GDM1 (cell line): Measurements from ENCODE around the gene DDIT3.
"Not testable (repeated sequence)": the region's sequence is repeated elsewhere in the genome, so short reads cannot be mapped to it uniquely, and the experiment has no call there.

Experiments used
- DNase-seq: peaks from one replicate; lab custom pipeline; 2025; lab: John Stamatoyannopoulos, UW

Gene DDIT3

DNA sequence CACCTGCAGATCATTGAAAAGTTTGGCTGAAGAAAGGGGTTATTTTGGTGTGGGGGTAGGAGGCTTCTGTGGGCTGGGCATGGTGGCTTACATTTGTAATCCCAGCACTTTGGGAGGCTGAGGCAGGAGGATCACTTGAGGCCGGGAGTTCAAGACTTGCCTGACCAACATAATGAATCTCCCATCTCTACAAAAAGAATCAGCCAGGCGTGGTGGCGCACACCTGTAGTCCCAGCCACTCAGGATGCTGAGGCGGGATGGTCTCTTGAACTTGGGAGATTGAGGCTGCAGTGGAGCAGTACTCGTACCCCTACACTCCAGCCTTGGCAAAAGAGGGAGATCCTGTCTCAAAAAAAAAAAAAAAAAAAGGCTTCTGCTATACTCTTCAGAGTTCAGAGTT lies 7.0 kb downstream of the DDIT3 start:
- no peak for DNase-seq

DNA sequence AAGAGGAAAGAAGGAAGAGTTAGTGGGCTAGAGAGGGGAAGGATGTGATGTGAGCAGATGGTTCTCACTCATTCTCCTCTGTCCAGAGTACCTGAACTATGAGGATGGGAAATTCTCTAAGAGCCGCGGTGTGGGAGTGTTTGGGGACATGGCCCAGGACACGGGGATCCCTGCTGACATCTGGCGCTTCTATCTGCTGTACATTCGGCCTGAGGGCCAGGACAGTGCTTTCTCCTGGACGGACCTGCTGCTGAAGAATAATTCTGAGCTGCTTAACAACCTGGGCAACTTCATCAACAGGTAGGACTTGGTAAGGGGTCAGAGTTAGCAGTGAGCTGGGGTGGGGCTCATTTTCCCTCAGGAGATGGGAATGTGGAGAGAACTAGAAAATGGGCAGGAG lies 7.6 kb downstream of the DDIT3 start:
- DNase-seq, result no peak

DNA sequence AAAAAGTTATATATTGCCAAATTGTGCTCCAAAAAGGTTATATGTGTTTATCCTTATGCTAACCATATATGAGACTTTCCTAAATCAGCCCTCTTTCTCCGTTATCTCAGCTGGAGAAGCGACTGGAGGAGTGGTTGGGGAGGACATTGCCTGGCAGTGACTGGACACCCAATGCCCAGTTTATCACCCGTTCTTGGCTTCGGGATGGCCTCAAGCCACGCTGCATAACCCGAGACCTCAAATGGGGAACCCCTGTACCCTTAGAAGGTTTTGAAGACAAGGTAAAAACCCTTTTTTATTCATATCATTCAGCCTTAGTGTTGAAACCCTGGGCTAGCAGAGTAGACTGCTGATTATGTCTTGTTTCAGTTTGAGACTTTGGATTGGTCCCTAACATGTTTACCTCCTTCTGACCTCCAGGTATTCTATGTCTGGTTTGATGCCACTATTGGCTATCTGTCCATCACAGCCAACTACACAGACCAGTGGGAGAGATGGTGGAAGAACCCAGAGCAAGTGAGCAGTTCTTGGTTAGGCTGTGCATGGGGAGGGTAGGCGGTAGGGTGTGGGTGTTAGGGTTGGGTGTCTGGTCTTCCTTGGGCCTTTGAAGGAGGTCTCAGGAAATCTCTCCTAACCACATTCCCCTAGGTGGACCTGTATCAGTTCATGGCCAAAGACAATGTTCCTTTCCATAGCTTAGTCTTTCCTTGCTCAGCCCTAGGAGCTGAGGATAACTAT lies 8.6 kb downstream of the DDIT3 start:
- no peak for DNase-seq

DNA sequence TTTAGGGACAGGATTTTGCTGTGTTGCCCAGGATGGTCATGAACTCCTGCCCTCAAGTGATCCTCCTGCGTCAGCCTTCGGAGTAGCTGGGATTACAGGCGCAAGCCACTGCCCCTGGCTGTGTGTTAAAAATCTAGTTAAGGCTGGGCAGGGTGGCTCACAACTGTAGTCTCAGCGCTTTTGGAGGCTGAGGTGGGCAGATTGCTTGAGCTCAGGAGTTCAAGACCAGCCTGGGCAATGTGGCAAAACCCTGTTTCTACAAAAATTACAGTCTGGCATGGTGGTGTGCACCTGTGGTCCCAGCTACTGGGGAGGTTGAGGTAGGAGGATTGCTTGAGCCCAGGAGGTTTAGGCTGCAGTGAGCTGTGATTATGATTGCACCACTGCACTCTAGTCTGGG lies 9.2 kb downstream of the DDIT3 start:
- DNase-seq, result no peak

DNA sequence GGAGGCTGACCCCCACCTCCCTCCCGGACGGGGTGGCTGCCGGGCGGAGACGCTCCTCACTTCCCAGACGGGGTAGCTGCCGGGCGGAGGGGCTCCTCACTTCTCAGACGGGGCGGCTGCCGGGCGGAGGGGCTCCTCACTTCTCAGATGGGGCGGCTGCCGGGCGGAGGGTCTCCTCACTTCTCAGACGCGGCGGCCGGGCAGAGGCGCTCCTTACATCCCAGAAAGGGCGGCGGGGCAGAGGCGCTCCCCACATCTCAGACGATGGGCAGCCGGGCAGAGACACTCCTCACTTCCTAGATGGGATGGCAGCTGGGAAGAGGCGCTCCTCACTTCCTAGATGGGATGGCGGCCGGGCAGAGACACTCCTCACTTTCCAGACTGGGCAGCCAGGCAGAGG lies 12.5 kb downstream of the DDIT3 start:
- not testable (repeated sequence) for DNase-seq

DNA sequence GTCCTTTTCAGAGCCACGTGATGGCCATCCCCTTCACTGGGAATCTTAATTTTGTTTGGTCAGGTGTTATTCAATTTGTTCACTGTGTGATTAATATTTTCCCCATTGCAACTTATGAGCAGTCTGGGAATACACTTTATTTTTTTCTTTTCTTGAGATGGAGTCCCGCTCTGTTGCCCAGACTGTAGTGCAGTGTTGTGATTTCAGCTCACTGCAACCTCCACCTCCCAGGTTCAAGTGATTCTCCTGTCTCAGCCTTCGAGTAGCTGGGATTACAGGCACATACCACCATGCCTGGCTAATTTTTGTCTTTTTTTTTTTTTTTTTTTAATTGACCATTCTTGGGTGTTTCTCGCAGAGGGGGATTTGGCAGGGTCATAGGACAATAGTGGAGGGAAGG lies 13.8 kb downstream of the DDIT3 start:
- not testable (repeated sequence) for DNase-seq

DNA sequence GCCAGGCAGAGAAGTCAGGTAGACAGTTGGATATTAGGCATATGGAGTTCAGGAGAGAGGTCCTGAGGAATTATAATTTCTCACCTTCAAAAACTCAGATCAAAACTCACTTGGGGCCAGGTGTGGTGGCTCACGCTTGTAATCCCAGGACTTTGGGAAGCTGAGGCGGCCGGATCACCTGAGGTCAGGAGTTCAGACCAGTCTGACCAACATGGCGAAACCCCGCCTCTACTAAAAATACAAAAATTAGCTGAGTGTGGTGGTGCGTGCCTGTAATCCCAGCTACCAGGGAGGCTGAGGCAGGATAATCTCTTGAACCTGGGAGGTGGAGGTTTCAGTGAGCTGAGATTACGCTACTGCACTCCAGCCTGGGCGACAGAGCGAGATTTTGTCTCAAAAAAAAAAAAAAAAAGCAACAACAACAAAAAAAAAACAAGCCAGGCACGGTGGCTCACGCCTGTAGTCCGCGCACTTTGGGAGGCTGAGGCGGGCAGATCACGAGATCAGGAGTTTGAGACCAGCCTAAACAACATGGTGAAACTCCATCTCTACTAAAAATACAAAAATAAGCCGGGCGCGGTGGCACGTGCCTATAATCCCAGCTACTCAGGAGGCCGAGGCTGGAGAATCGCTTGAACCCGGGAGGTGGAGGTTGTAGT lies 17.9 kb downstream of the DDIT3 start:
- not testable (repeated sequence) for DNase-seq

DNA sequence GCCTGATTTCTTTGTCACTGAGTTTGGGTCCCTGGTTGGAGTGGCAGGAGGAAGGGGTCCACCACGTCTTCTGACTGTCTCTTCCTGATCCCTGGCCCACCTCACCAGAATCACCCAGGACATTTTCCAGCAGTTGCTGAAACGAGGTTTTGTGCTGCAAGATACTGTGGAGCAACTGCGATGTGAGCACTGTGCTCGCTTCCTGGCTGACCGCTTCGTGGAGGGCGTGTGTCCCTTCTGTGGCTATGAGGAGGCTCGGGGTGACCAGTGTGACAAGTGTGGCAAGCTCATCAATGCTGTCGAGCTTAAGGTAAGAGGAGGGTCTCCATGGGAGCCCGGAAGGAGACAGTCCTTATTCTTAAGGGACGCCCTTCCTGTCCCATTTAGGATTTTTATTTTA lies 20.1 kb downstream of the DDIT3 start:
- no peak for DNase-seq

DNA sequence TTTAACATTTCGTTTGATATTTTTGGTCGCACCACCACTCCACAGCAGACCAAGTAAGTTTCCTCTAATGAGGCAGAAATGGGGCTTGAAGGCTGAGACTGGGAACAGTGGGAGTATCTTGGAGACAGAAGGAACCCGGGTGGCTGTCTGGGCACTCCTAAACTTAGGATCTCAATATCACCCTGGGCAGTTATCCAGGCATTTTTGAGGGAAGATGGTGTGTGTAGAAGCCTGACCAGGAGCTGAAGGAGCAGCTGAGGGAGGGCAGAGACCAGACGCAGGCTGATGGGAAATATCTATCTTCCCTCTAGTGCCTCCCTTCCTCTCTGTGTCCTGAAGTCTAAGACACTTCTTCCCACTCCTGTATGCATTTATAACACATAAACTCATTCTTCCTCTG lies 21.7 kb downstream of the DDIT3 start:
- no peak for DNase-seq

DNA sequence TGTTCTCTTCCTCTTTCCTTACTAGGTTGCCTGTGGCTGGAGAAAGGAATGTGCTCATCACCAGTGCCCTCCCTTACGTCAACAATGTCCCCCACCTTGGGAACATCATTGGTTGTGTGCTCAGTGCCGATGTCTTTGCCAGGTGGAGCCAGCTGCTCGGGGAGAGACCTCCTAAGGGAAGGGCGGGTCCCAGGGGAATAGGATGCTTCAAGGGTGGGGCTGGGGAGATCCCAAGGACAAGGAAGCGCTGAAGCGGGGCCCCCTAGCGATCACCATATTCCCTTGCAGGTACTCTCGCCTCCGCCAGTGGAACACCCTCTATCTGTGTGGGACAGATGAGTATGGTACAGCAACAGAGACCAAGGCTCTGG lies 22.2 kb downstream of the DDIT3 start:
- no peak for DNase-seq

DNA sequence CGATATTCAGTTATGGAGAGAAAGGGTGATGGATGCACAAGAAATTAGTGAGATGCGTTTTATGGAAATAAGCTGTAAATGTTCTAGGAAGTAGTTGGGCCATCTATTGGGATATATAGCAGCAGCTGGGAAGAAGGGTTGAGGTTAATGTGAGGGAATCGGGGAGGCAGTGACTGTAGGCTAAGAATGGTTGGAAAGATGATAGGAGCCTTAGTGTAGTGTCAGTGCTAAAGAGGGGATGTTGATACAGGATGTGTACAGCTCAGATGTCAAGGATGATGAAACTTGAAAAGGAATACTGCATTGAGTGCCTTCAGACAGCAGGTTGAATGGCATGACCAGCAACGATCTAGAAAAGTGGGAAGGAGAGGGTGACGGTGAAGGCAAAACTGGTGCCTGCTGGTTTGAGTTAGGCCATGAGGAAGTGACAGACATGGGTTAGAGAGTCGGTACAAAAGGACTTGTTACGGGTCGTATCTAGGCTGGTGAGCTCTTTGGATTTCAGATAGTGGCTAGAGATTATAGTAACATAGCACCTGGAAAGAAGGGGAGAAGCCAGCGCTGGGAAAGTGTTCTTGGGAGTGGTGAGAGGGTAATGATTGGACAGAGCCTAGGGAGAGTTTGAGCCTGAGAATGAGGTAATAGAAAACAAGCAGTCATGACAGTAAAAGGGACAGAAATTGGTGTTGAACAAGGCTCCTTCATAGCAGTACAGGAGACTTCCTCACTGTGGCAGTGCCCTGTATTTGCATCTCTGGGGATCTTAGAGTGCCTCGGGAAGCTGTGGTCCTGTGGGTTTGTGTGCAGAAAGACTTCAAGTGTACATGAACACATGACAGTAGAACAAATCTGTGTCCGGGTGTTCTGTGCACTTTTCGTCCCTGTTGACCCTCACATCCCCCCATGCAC lies 22.8 kb downstream of the DDIT3 start:
- no peak for DNase-seq

DNA sequence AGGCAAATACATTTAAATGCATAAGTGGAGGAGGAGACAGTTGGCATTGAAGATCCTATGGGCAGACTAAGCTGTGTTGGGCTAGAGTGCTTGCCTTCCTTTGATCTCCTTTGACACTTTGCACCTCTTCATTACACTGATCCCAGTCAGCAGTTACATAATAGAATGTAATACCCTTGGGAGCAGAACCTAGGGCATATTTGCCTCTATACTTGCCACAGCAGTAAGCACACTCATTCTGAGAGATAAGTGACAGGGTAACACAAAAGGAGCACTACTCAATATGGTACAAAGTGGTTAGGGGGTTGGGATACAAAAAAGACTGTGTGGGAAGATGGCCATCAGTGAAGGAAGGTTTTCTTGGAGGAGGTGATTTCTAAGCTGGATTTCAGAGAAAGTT lies 23.5 kb downstream of the DDIT3 start:
- no peak for DNase-seq

DNA sequence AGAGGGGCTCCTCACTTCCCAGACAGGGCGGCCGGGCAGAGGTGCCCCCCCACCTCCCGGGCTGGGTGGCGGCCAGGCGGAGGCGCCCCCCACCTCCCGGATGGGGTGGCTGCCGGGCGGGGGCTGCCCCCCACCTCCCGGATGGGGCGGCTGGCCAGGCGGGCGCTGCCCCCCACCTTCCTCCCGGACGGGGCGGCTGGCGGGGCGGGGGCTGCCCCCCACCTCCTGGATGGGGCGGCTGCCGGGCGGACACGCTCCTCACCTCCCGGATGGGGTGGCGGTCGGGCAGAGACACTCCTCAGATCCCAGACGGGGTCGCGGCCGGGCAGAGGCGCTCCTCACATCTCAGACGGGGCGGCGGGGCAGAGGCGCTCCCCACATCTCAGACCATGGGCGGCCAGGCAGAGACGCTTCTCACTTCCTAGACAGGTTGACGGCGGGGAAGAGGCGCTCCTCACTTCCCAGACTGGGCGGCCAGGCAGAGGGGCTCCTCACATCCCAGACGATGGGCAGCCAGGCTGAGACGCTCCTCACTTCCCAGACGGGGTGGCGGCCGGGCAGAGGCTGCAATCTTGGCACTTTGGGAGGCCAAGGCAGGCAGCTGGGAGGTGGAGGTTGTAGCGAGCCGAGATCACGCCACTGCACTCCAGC lies 25.1 kb downstream of the DDIT3 start:
- not testable (repeated sequence) for DNase-seq

DNA sequence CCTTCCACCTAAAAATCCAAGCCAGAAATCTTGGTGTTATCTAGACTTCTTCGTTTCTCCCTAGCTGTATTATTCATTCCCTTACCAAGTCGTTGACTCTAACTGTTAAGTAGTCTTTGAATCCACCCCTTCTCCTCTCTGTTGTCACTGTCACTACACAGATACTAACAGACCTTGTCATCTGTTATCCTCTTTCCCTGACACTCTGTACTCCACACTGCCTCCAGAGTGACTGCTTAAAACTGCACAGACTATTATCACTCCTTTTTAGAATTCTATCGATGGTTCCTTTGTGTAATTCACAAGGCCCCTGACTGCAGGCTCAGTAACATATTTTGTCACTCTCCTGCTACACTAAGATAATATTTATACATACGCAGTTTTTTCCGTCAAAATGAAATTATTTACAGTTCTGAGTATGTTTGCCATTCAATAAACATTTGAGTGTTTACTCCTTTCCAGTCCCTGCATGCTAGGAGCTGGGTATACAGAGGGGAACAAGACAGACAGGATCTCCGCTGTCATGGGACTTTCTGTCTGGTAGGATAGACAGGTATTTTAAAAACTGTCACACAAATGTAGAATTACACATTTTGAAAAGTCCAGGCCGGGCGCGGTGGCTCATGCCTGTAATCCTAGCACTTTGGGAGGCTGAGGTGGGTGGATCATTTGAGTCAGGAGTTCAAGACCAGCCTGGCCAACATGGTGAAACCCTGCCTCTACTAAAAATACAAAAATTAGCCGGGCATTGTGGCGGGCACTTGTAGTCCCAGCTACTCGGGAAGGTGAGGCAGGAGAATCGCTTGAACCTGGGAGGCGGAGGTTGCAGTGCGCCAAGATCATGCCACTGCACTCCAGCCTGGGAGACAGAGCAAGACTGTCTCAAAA lies 28.7 kb downstream of the DDIT3 start:
- no peak for DNase-seq

DNA sequence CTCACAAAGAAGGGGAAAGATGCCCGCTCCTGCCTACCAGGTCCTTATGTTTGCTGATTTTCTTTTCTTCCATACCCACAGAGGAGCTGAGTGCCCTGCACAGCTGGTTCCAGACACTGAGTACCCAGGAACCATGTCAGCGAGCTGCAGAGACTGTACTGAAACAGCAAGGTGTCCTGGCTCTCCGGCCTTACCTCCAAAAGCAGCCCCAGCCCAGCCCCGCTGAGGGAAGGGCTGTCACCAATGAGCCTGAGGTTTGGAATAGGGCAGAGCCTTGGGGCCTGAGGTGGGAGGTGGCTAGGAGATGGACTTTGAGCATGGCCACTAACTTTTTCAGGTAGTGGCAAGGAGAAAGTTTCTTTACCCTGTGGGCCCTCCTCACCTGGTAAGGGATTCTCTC lies 30.2 kb downstream of the DDIT3 start:
- DNase-seq, result no peak

DNA sequence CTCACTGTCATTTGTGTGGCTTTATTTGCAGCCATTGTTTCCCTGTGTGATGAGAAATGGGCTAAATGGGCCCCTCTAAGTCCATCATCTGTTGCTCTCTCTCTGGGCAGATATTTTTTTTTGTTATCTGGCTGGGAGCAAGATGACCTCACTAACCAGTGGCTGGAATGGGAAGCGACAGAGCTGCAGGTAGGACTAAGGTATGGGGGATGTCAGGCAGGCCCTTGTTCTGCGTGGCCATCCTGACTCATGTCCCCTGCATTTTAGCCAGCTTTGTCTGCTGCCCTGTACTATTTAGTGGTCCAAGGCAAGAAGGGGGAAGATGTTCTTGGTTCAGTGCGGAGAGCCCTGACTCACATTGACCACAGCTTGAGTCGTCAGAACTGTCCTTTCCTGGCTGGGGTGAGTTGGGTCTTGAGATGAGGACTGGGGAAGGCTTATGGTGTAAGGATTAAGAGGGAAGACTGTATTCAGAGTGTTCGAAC lies 31.1 kb downstream of the DDIT3 start:
- DNase-seq, result no peak

DNA sequence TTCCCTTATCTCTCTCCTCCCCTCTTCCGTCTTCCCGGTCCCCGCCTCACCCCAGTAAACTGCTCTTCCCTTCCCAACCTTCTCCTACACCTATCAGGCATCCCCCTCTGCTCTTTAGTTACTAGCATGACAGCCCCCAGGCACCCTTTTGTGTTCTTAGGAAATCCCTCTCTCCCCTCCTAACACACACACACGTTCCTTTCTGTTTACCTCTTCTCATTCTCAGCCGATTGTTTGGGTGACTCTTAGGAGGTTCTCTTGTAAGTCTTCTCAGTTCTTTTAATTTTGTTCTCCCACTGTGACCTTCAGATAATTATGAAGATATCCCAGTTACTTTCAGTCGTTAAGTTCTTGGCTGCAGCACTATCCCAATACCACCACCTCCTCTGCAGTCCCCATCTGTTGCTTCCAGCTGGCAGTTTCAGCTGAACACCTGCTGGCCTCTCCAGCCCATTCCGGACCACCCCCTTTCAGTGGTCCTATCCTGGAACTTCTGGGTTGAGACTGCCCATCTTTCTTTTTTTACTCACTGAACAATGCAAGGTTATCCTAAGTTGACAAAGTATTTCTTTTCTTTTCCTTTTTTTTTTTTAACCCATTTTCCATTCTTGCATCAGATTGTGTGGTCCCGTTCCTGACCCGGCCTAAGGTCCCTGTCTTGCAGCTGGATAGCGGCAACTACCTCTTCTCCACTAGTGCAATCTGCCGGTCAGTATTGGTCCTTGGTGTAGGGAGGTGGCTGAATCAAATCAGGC lies 31.7 kb downstream of the DDIT3 start:
- DNase-seq, result no peak

DNA sequence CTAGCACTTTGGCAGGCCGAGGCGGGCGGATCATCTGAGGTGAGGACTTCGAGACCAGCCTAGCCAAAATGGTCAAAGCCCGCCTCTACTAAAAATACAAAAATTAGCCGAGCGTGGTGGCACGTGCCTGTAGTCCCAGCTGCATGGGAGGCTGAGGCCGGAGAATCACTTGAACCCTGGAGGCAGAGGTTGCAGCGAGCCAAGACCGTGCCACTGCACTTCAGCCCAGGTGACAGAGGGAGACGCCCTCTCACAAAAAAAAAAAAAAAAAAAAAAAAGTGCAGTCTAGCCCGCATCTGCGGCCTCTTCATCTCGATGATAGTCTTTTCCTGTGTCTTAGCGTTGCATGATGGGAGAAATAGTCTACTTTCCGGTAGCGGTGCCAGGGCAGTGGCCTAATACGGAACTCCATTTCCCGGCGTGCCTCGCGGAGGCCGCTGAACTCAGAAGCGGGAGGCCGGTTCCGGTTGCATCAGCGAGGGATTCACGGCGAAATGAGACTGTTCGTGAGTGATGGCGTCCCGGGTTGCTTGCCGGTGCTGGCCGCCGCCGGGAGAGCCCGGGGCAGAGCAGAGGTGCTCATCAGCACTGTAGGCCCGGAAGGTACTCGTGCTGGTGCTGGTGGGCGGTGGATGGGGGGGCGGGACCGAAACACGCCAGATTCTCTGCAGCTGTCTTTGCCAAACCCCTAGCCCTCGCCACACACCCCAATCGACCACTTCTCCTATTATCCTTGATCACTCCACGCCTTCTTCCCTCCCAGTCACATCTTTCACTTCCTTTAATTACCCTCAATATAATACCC lies 32.5 kb downstream of the DDIT3 start, which contains the start of gene MARS1:
Gene MARS1, plus strand, starts transcription at position 472 of the 805 bp plus-strand sequence. Its CDS starts 23 bp downstream, at position 495.
- peak; percentile 91 for DNase-seq

DNA sequence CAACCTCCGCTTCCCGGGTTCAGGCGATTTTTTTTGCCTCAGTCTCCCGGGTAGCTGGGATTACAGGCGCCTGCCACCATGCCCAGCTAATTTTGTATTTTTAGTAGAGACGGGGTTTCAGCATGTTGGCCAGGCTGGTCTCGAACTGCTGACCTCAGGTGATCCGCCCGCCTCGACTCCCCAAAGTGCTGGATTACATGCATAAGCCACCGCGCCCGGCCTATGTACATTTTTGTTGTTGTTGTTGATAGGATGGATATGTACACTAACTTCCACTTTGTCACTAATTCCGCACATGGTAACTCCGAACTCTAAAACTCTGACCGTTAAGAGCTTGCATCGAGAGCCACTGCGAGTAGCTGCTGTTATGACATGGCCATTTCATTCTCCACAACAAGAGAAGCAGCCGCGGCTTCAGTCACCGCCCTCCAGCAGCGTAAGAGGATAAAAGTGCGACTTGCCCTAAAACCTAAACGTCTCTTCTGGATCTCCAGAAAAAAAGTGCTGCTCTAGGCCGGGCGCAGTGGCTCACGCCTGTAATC lies 33.2 kb downstream of the DDIT3 start:
- no peak for DNase-seq
